GM23248 (cell line): Measurements from ENCODE around the gene SLF2. TPM values are rescaled to one million over a fixed set of nuclear protein-coding genes. Genes with fewer than 3 reads are reported as not detected.

ENCODE experiments used
- DNase-seq: peaks from one replicate; pipeline ENCODE4 v3.0.0-alpha.2; 2015
- H2AFZ ChIP-seq: fragments of 200-600 bp; sonication (generic); 2 replicates; pipeline ENCODE4 v1.6.1; 2016; ENCODE audit warnings: antibody characterized with exemption
- H3F3A ChIP-seq: fragments of 200-600 bp; sonication (generic); 2 replicates; pipeline ENCODE4 v1.6.1; 2016; ENCODE audit warnings: mild to moderate bottlenecking, antibody characterized with exemption, mixed run types; ENCODE audit not compliant: insufficient read depth
- H3K27ac ChIP-seq: fragments of 200-600 bp; sonication (generic); 2 replicates; pipeline ENCODE4 v1.5.1; 2016; ENCODE audit warnings: mild to moderate bottlenecking
- H3K27me3 ChIP-seq: fragments of 200-600 bp; sonication (generic); replicated peaks from 2 replicates; pipeline ENCODE4 v1.6.1; 2016; ENCODE audit warnings: mild to moderate bottlenecking; ENCODE audit not compliant: insufficient read depth
- H3K36me3 ChIP-seq: fragments of 200-600 bp; sonication (generic); 2 replicates; pipeline ENCODE4 v1.6.1; 2016; ENCODE audit warnings: low read depth, mild to moderate bottlenecking
- H3K4me1 ChIP-seq: fragments of 200-600 bp; sonication (generic); 2 replicates; pipeline ENCODE4 v1.6.1; 2016; ENCODE audit warnings: mild to moderate bottlenecking; ENCODE audit not compliant: insufficient read depth
- H3K4me2 ChIP-seq: fragments of 200-600 bp; sonication (generic); one replicate; pipeline ENCODE4 v1.6.1; 2016; ENCODE audit warnings: mild to moderate bottlenecking; ENCODE audit not compliant: unreplicated experiment
- H3K4me3 ChIP-seq: fragments of 200-600 bp; sonication (generic); 2 replicates; pipeline ENCODE4 v1.5.1; 2016; ENCODE audit warnings: mild to moderate bottlenecking
- H3K79me2 ChIP-seq: fragments of 200-600 bp; sonication (generic); 2 replicates; pipeline ENCODE4 v1.6.1; 2016; ENCODE audit warnings: mild to moderate bottlenecking; ENCODE audit not compliant: insufficient read depth
- H3K9ac ChIP-seq: fragments of 200-600 bp; sonication (generic); 2 replicates; pipeline ENCODE4 v1.6.1; 2016; ENCODE audit warnings: mild to moderate bottlenecking
- H3K9me2 ChIP-seq: fragments of 200-600 bp; sonication (generic); 2 replicates; pipeline ENCODE4 v1.6.1; 2016; ENCODE audit warnings: mixed run types, mild to moderate bottlenecking, moderate library complexity; ENCODE audit not compliant: insufficient read depth
- H3K9me3 ChIP-seq: fragments of 200-600 bp; sonication (generic); one replicate; pipeline ENCODE4 v1.6.1; 2017; ENCODE audit warnings: low read depth
- H4K20me1 ChIP-seq: fragments of 200-600 bp; sonication (generic); 2 replicates; pipeline ENCODE4 v1.6.0; 2016; ENCODE audit not compliant: insufficient read depth
- EZH2 ChIP-seq: fragments of 200-600 bp; sonication (generic); IDR thresholded peaks from 2 replicates; pipeline ENCODE4 v1.6.1; 2018; ENCODE audit warnings: antibody characterized with exemption, mild to moderate bottlenecking; ENCODE audit not compliant: insufficient read depth, poor library complexity, severe bottlenecking
- EZH2phosphoT487 ChIP-seq: fragments of 200-600 bp; sonication (generic); IDR thresholded peaks from 2 replicates; pipeline ENCODE4 v1.6.1; 2018; ENCODE audit warnings: antibody characterized with exemption, moderate library complexity, mild to moderate bottlenecking, low read depth; ENCODE audit not compliant: insufficient read depth
- WGBS, 2 experiments: methylation state at CpG; one replicate each; pipeline ENCODE4 v1.1.6; 2015 to 2017; ENCODE audit warnings: low lambda C conversion rate in 2 of 2, low coverage in 1 of 2; ENCODE audit errors: missing lambda C conversion rate in 2 of 2; 5-methylcytosine and 5-hydroxymethylcytosine counted together
- in situ Hi-C: fragments of 300-500 bp; cut with MboI; formaldehyde crosslinking; loops from 2 replicates; pipeline ENCODE4 v1.15.0; 2020
- polyA plus RNA-seq: library from polyadenylated mRNA; unstranded; fragments of >200 nt; fragmentation: Nextera tagmentation; extraction: Ambion mirVana; gene quantifications from 2 replicates; pipeline ENCODE4 v1.2.1, GENCODE V29; 2016
- total RNA-seq: library from RNA; depleted of rRNA; stranded (reverse); fragments of >200 nt; shearing (Covaris generic); gene quantifications from 2 replicates; pipeline ENCODE4 v1.2.3, GENCODE V29; 2014

SLF2 gene
- total and polyA plus RNA-seq, 2 experiments from 2014 or later, result 12.5 to 15.6 TPM

- no peak overlapping the region for H3K9ac ChIP-seq
- no peaks in the 10 kb centered on the region; the same call in 1 of the 2 replicates for H4K20me1 ChIP-seq
- no peak overlapping the region for H3K4me2 ChIP-seq
- H3K36me3 ChIP-seq, result peaks cover 55% of the 10 kb centered on the region
- no peaks in the 10 kb centered on the region for H3K27me3 ChIP-seq
- H3K9me2 ChIP-seq, result no peaks in the 10 kb centered on the region
- no peak overlapping the region for H3K4me3 ChIP-seq
- H3K27ac ChIP-seq, result no peak overlapping the region
- peaks cover 71% of the 10 kb centered on the region for H3K79me2 ChIP-seq
- TF ChIP-seq EZH2, result no peak
- no peak for TF ChIP-seq EZH2phosphoT487
- in situ Hi-C loops, result no loop called here
- peaks cover 24% of the 10 kb centered on the region for H3K4me1 ChIP-seq
- DNase-seq, result no peak
- H3F3A ChIP-seq, result no peaks in the 10 kb centered on the region
- H3K9me3 ChIP-seq, result no peaks in the 10 kb centered on the region
- WGBS, 2 experiments, result 97 to 99% methylated on average over 3 of the region's 3 CpGs
- no peak overlapping the region for H2AFZ ChIP-seq
These were observed 4.3 kb downstream of the SLF2 start for GRCh38 chr10:100917071-100917470.

DNA sequence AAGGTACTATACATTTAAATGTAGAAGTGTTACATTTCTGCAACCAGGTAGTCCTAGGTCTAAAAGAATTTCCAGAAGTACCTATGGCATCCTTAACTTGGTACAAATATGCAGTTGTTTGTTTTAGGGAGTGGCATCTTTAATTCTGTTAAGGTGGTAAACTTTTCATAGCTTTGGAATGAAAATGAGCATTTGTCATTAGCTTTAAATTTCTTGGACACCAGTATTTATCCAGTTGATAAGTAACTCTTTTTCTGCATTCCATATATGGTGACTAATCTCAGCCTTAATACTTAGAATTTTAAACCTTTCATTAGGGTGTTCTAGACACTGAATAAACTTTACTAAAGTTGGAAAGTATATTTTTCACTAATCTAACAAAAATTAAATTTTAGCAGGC, 10.8 kb downstream of the SLF2 start:
- Histone ChIP-seq H2AFZ (no peak overlapping the region), H3K27me3 (no peaks in the 10 kb centered on the region), H3F3A (no peaks in the 10 kb centered on the region; the same call in 1 of the 2 replicates), H3K36me3 (peaks cover 74% of the 10 kb centered on the region), H3K27ac (no peak overlapping the region), H3K9me2 (no peaks in the 10 kb centered on the region), H3K79me2 (peaks cover 66% of the 10 kb centered on the region), H3K4me1 (peaks cover 10% of the 10 kb centered on the region), H4K20me1 (no peaks in the 10 kb centered on the region), H3K4me3 (no peak overlapping the region), H3K9ac (no peak overlapping the region), H3K9me3 (no peaks in the 10 kb centered on the region), H3K4me2 (no peak overlapping the region)
- no peak for TF ChIP-seq EZH2phosphoT487
- no peak for TF ChIP-seq EZH2
- in situ Hi-C loops, result no loop called here
- peak; percentile 18 for DNase-seq

DNA sequence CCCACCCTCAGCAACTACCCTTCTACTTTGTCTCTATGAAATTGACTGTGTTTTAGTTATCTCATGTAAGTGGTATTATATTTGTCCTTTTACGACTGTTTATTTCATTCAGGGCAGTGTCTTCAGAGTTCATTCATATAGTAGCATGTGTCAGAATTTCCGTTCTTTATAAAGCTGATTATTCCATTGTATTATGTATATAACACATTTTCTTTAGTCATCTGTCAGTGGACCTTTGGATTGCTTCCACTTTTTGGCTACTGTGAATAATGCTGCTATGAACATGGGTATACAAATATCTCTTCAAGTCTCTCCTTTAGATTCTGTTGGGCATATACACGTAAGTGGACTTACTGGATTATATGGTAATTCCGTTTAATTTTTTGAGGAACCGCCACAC, 14.5 kb downstream of the SLF2 start:
- 98 to 99% methylated on average over 5 of the region's 5 CpGs for WGBS, 2 experiments
- Histone ChIP-seq H3K9me2 (no peaks in the 10 kb centered on the region), H3K9me3 (no peaks in the 10 kb centered on the region), H3K9ac (no peak overlapping the region), H3K4me2 (no peak overlapping the region), H3K4me1 (peaks cover 10% of the 10 kb centered on the region), H2AFZ (no peak overlapping the region), H3K4me3 (no peak overlapping the region), H3K36me3 (peaks cover 82% of the 10 kb centered on the region), H4K20me1 (no peaks in the 10 kb centered on the region), H3K79me2 (peaks cover 42% of the 10 kb centered on the region; the same call in 1 of the 2 replicates), H3F3A (peaks cover 12% of the 10 kb centered on the region; the same call in 1 of the 2 replicates), H3K27ac (no peak overlapping the region), H3K27me3 (no peaks in the 10 kb centered on the region)
- in situ Hi-C loops, result no loop called here
- TF ChIP-seq EZH2phosphoT487, result no peak
- TF ChIP-seq EZH2, result no peak
- no peak for DNase-seq

- no peak overlapping the region for H3K4me3 ChIP-seq
- H3K4me1 ChIP-seq, result peaks cover 10% of the 10 kb centered on the region
- no peak overlapping the region for H3K9ac ChIP-seq
- H3K9me2 ChIP-seq, result no peaks in the 10 kb centered on the region
- H3K79me2 ChIP-seq, result peaks cover 38% of the 10 kb centered on the region; the same call in 1 of the 2 replicates
- TF ChIP-seq EZH2, result no peak
- no peak for TF ChIP-seq EZH2phosphoT487
- no peak overlapping the region for H3K4me2 ChIP-seq
- DNase-seq, result no peak
- H3K27ac ChIP-seq, result no peak overlapping the region
- H3K36me3 ChIP-seq, result peaks cover 89% of the 10 kb centered on the region
- H3K27me3 ChIP-seq, result no peaks in the 10 kb centered on the region
- in situ Hi-C loops, result no loop called here
- no peaks in the 10 kb centered on the region for H4K20me1 ChIP-seq
- peaks cover 16% of the 10 kb centered on the region; the same call in 1 of the 2 replicates for H3F3A ChIP-seq
- 52% methylated on average over 1 of the region's 1 CpG; no CpG with 5 or more reads in 1 of the 2 experiments for whole genome bisulfite sequencing, 2 experiments
- H3K9me3 ChIP-seq, result no peaks in the 10 kb centered on the region
- no peak overlapping the region for H2AFZ ChIP-seq
These were observed 15.3 kb downstream of the SLF2 start for GRCh38 chr10:100928039-100928438.

DNA sequence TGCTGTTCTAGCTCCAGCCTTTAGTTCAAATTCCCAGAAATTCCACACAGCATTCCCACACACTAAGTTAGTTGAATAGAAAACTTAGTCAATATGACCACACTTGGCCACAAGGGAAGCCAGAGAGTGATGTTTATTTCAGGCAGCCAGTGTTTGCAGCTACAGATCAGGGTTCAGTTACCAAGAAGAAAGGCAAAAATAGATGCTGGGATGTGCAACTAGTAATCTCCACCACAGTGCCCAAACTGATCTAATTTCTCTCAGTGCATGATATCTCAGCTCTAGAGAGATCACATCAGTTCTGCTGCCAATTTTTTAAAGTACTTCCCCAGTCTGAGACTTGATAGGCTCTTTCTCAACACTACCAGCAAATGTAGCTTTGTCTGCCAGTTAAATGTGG, 17.6 kb downstream of the SLF2 start:
- H3K36me3 ChIP-seq, result peaks cover 77% of the 10 kb centered on the region
- in situ Hi-C loops, result no loop called here

More for the DNA sequence above, 17.6 kb downstream of the SLF2 start:
- Histone ChIP-seq H3K27ac (no peak overlapping the region), H3K4me3 (no peak overlapping the region), H3F3A (peaks cover 16% of the 10 kb centered on the region; the same call in 1 of the 2 replicates), H3K9me3 (no peaks in the 10 kb centered on the region), H2AFZ (no peak overlapping the region), H3K4me2 (no peak overlapping the region), H3K9me2 (no peaks in the 10 kb centered on the region), H3K4me1 (no peaks in the 10 kb centered on the region), H4K20me1 (no peaks in the 10 kb centered on the region), H3K79me2 (peaks cover 18% of the 10 kb centered on the region; the same call in 1 of the 2 replicates), H3K9ac (no peak overlapping the region), H3K27me3 (no peaks in the 10 kb centered on the region)
- TF ChIP-seq EZH2, result no peak
- no peak for TF ChIP-seq EZH2phosphoT487
- DNase-seq, result peak; percentile 16
